H1 (cell line): Measurements from ENCODE around the gene FGF18. TPM values are rescaled to one million over a fixed set of nuclear protein-coding genes. Genes with fewer than 3 reads are reported as not detected.

Source experiments
- CTCF ChIA-PET: fragments of 300-600 bp; sonication (Branson Sonifier 250); formaldehyde crosslinking; loops from one replicate; lab custom pipeline; 2021; ENCODE audit not compliant: partially characterized antibody; lab: Charles Lee
- POLR2A ChIA-PET: fragments of 300-600 bp; sonication (Branson Sonifier 250); formaldehyde crosslinking; loops from one replicate; lab custom pipeline; 2021; ENCODE audit warnings: inconsistent platforms; ENCODE audit not compliant: partially characterized antibody; lab: Charles Lee
- DNase-seq, 2 experiments: peaks; one replicate each; pipeline versions ENCODE4 v3.0.0 to v3.0.0-alpha.2; 2010 to 2022; ENCODE audit warnings: low spot score in 2 of 2, low read depth in 1 of 2, mixed read lengths in 1 of 2
- FAIRE-seq: peaks from 2 replicates; lab custom pipeline; 2011; peaks lifted over from hg19 to GRCh38; lab: Jason Lieb, UNC
- H2AFZ ChIP-seq: 2 replicates; pipeline ENCODE4 v1.8.1; 2012; ENCODE audit warnings: low read length, inconsistent platforms
- H2AK5ac ChIP-seq: 2 replicates; pipeline ENCODE4 v1.6.1; 2013; ENCODE audit warnings: low read depth, low read length
- H2BK120ac ChIP-seq: replicated peaks from 2 replicates; pipeline ENCODE3; 2013; ENCODE audit warnings: low read depth, low read length, inconsistent platforms
- H2BK12ac ChIP-seq: 2 replicates; pipeline ENCODE4 v1.6.1; 2013; ENCODE audit warnings: low read depth, low read length
- H2BK15ac ChIP-seq: 2 replicates; pipeline ENCODE4 v1.6.1; 2013; ENCODE audit warnings: low read length
- H2BK20ac ChIP-seq: 2 replicates; pipeline ENCODE4 v1.6.1; 2013; ENCODE audit warnings: low read length
- H2BK5ac ChIP-seq: 2 replicates; pipeline ENCODE4 v1.6.1; 2013; ENCODE audit warnings: low read depth, low read length
- H3K14ac ChIP-seq: 2 replicates; pipeline ENCODE4 v1.6.1; 2013; ENCODE audit warnings: inconsistent platforms; ENCODE audit not compliant: insufficient read length
- H3K18ac ChIP-seq: 2 replicates; pipeline ENCODE4 v1.6.1; 2013; ENCODE audit warnings: low read length; ENCODE audit errors: extremely low read depth
- H3K23ac ChIP-seq: 2 replicates; pipeline ENCODE4 v1.6.1; 2013; ENCODE audit warnings: inconsistent platforms; ENCODE audit not compliant: insufficient read length
- H3K23me2 ChIP-seq: 2 replicates; pipeline ENCODE4 v1.6.1; 2013; ENCODE audit warnings: low read depth, low read length
- H3K27ac ChIP-seq: 2 replicates; pipeline ENCODE4 v1.6.1; 2011; ENCODE audit warnings: low read depth, low read length, inconsistent platforms
- H3K27me3 ChIP-seq, 4 experiments: replicated peaks in 1 of 4; 1 replicate in 1 of 4; 2 replicates in 3 of 4; pipeline versions ENCODE4 v1.6.1 to v1.8.1; 2011 to 2013; ENCODE audit warnings: low read length in 3 of 4, mild to moderate bottlenecking in 3 of 4, inconsistent platforms in 2 of 4, mixed read lengths in 2 of 4, moderate library complexity in 1 of 4; ENCODE audit not compliant: control insufficient read depth in 3 of 4, insufficient read depth in 3 of 4; ENCODE audit errors: extremely low read depth in 1 of 4
- H3K36me3 ChIP-seq, 4 experiments: 2 replicates each; pipeline versions ENCODE4 v1.6.1 to v1.8.1; 2011 to 2013; ENCODE audit warnings: mild to moderate bottlenecking in 4 of 4, low read length in 3 of 4, moderate library complexity in 2 of 4, control low read depth in 1 of 4, inconsistent platforms in 1 of 4; ENCODE audit not compliant: insufficient read depth in 4 of 4, control insufficient read depth in 2 of 4
- H3K4ac ChIP-seq: replicated peaks from 2 replicates; pipeline ENCODE3; 2013; ENCODE audit warnings: low read length, low read depth, mixed read lengths, inconsistent platforms; ENCODE audit not compliant: insufficient read length
- H3K4me1 ChIP-seq, 4 experiments: replicated peaks in 1 of 4; 1 replicate in 1 of 4; 2 replicates in 3 of 4; pipeline versions ENCODE4 v1.6.1 to v1.8.1; 2011 to 2013; ENCODE audit warnings: low read length in 3 of 4, inconsistent platforms in 2 of 4, mixed read lengths in 1 of 4; ENCODE audit not compliant: insufficient read depth in 4 of 4, control insufficient read depth in 3 of 4
- H3K4me2 ChIP-seq, 2 experiments: 2 replicates each; pipeline versions ENCODE4 v1.6.1 to v1.8.1; 2011 to 2013; ENCODE audit warnings: low read depth in 2 of 2, low read length in 2 of 2, control low read depth in 1 of 2, inconsistent platforms in 1 of 2, mild to moderate bottlenecking in 1 of 2; ENCODE audit not compliant: insufficient read depth in 1 of 2
- H3K4me3 ChIP-seq, 4 experiments: fragments of 200-600, 300-600 bp in 1 of 4; sonication (generic), shearing (Covaris generic), sonication (Bioruptor Twin) in 1 of 4; 2 replicates each; pipeline versions ENCODE4 v1.5.1 to v1.8.1; 2011 to 2016; ENCODE audit warnings: low read length in 4 of 4, low read depth in 3 of 4, control low read depth in 2 of 4, inconsistent platforms in 2 of 4, mild to moderate bottlenecking in 2 of 4, mixed read lengths in 1 of 4, moderate library complexity in 1 of 4; ENCODE audit not compliant: insufficient read depth in 2 of 4; ENCODE audit errors: extremely low read depth in 1 of 4
- H3K56ac ChIP-seq: replicated peaks from 2 replicates; pipeline ENCODE3; 2013; ENCODE audit warnings: low read depth, mild to moderate bottlenecking, mixed read lengths, low read length, inconsistent platforms; ENCODE audit not compliant: insufficient read length
- H3K79me1 ChIP-seq: 2 replicates; pipeline ENCODE4 v1.6.1; 2013; ENCODE audit warnings: low read depth, low read length, control low read depth
- H3K79me2 ChIP-seq, 2 experiments: 2 replicates each; pipeline versions ENCODE4 v1.6.1 to v1.8.1; 2012 to 2013; ENCODE audit warnings: low read length in 2 of 2, mild to moderate bottlenecking in 2 of 2, inconsistent platforms in 1 of 2; ENCODE audit not compliant: insufficient read depth in 2 of 2, control insufficient read depth in 1 of 2
- H3K9ac ChIP-seq, 4 experiments: replicated peaks in 1 of 4; 1 replicate in 1 of 4; 2 replicates in 3 of 4; pipeline versions ENCODE4 v1.6.1 to v1.8.1; 2011 to 2013; ENCODE audit warnings: low read depth in 3 of 4, low read length in 3 of 4, control low read depth in 2 of 4, mild to moderate bottlenecking in 2 of 4, moderate library complexity in 2 of 4, inconsistent platforms in 1 of 4; ENCODE audit errors: extremely low read depth in 1 of 4
- H3K9me3 ChIP-seq, 2 experiments: 2 replicates each; pipeline versions ENCODE4 v1.6.1 to v1.8.1; 2012 to 2013; ENCODE audit warnings: mild to moderate bottlenecking in 2 of 2, moderate library complexity in 2 of 2, control low read depth in 1 of 2, inconsistent platforms in 1 of 2, low read depth in 1 of 2, low read length in 1 of 2, mixed read lengths in 1 of 2; ENCODE audit not compliant: insufficient read depth in 2 of 2
- H4K20me1 ChIP-seq, 2 experiments: replicated peaks in 1 of 2; 2 replicates each; pipeline versions ENCODE3 to v1.8.1; 2011 to 2013; ENCODE audit warnings: inconsistent platforms in 2 of 2, low read length in 2 of 2, mild to moderate bottlenecking in 1 of 2; ENCODE audit not compliant: insufficient read depth in 2 of 2, control insufficient read depth in 1 of 2
- H4K5ac ChIP-seq: 2 replicates; pipeline ENCODE4 v1.6.1; 2013; ENCODE audit warnings: low read length, low read depth, mixed read lengths, inconsistent platforms; ENCODE audit not compliant: insufficient read length
- H4K8ac ChIP-seq: 2 replicates; pipeline ENCODE4 v1.8.0; 2013; ENCODE audit warnings: mild to moderate bottlenecking, moderate library complexity, low read length, inconsistent platforms; ENCODE audit not compliant: insufficient read depth; ENCODE audit errors: extremely low read depth
- H4K91ac ChIP-seq: replicated peaks from 2 replicates; pipeline ENCODE3; 2013; ENCODE audit warnings: low read length, mixed read lengths, inconsistent platforms; ENCODE audit not compliant: insufficient read length
- CHD2 ChIP-seq: IDR thresholded peaks from 2 replicates; pipeline ENCODE4 v1.6.1; 2012; ENCODE audit warnings: low read length, improper control_type of control experiment
- TEAD4 ChIP-seq: IDR thresholded peaks from 2 replicates; pipeline ENCODE4 v1.6.1; 2012; ENCODE audit warnings: low read depth, low read length, inconsistent platforms, mixed read lengths
- YY1 ChIP-seq: IDR thresholded peaks from 2 replicates; pipeline ENCODE4 v1.6.1; 2011; ENCODE audit warnings: low read depth, mild to moderate bottlenecking, low read length
- WGBS, 2 experiments: shearing (Covaris generic) in 1 of 2; methylation state at CpG; one replicate each; pipeline versions ENCODE4 v1.1.6 to v1.1.7; 2013 to 2015; ENCODE audit warnings: low lambda C conversion rate in 2 of 2, mixed read lengths in 2 of 2, inconsistent platforms in 1 of 2, low coverage in 1 of 2, missing lambda C conversion rate in 1 of 2; ENCODE audit not compliant: insufficient replicate concordance in 2 of 2, insufficient coverage in 1 of 2, insufficient read length in 1 of 2; ENCODE audit errors: extremely low coverage in 1 of 2, missing lambda C conversion rate in 1 of 2; 5-methylcytosine and 5-hydroxymethylcytosine counted together
- polyA plus RNA-seq, 7 experiments: library from polyadenylated mRNA; depleted of rRNA in 3 of 7; stranded (reverse) in 5 of 7; unstranded in 2 of 7; fragments of >200 nt in 5 of 7; fragments of 200-250 nt in 2 of 7; gene quantifications; 1 replicate in 5 of 7; 2 replicates in 1 of 7; 4 replicates in 1 of 7; pipeline versions ENCODE4 v1.2.1 to v1.2.3, GENCODE V29; 2011 to 2013; ENCODE audit warnings: missing spikeins in 2 of 7, mixed read lengths in 2 of 7
- total RNA-seq: library from RNA; stranded (reverse); fragmentation: NEBNext Ultra II Directional; extraction: Animal tissue kit (Norgen Biotek cat#: 25700); gene quantifications from 2 replicates; pipeline ENCODE4 v1.2.1, GENCODE V29; 2021
- TF ChIP-seq, protein P1 (sequence below): IDR thresholded peaks from 2 replicates; pipeline ENCODE4 v1.6.1; 2011; ENCODE audit warnings: low read depth, mild to moderate bottlenecking, low read length; ENCODE audit not compliant: insufficient read depth

The FGF18 gene
- total and polyA plus RNA-seq, 2 of the 8 experiments (the other 6 are each of a cell fraction or from before 2014, with no cell fraction given) = 0.54 to 1.3 TPM

GRCh38 chr5:171482434-171482730 is 62.9 kb downstream of the FGF18 start:
- Histone ChIP-seq H2BK12ac (no peak overlapping the region), H3K79me2 (no peaks in the 10 kb centered on the region), H3K14ac (no peak overlapping the region), H3K4me3 (no peak overlapping the region), H2BK20ac (no peak overlapping the region), H3K27me3 (no peaks in the 10 kb centered on the region; a peak in 1 of 7 replicates), H3K79me1 (no peaks in the 10 kb centered on the region), H4K8ac (no peak overlapping the region), H4K91ac (no peak overlapping the region), H3K9ac (no peak overlapping the region), H2BK15ac (no peak overlapping the region), H3K18ac (no peak overlapping the region), H2AK5ac (no peak overlapping the region), H2AFZ (no peak overlapping the region), H3K4me1 (peaks cover 0 to 6% (median 0%) of the 10 kb centered on the region in 4 experiments; a peak in 2 of 7 replicates), H3K4me2 (no peak overlapping the region), H3K23me2 (no peaks in the 10 kb centered on the region), H3K9me3 (no peaks in the 10 kb centered on the region), H2BK5ac (no peak overlapping the region), H3K36me3 (no peaks in the 10 kb centered on the region), H3K27ac (no peak overlapping the region), H4K20me1 (no peaks in the 10 kb centered on the region), H2BK120ac (no peak overlapping the region), H3K23ac (no peak overlapping the region), H3K56ac (no peak overlapping the region), H3K4ac (no peak overlapping the region), H4K5ac (no peak overlapping the region)
- WGBS, 2 experiments = 90% methylated on average over 4 of the region's 4 CpGs; no CpG with 5 or more reads in 1 of the 2 experiments
- ChIA-PET CTCF (interaction anchor here (0.6 to 5.8 kb wide), 22 partner anchors 10 to 352 kb away, joined by 3 to 64 read pairs (median 6); partner anchors contain the start of gene FGF18), POLR2A (interaction anchor here (0.5 kb wide), 1 partner anchor 11 kb away, joined by 4 read pairs; no protein-coding TSS in a partner anchor)
- TF ChIP-seq YY1 = no peak
- no peak for TF ChIP-seq CHD2
- TF ChIP-seq TEAD4 = no peak
- TF ChIP-seq, protein P1, sequence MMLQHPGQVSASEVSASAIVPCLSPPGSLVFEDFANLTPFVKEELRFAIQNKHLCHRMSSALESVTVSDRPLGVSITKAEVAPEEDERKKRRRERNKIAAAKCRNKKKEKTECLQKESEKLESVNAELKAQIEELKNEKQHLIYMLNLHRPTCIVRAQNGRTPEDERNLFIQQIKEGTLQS = no peak
- DNase-seq = no peak
- no peak for FAIRE-seq
